GOT3 (cell line): ENCODE data around the gene DPH5.
"Not testable (repeated sequence)": the region's sequence is repeated elsewhere in the genome, so short reads cannot be mapped to it uniquely, and the experiment has no call there.

Source experiments
- DNase-seq: peaks from one replicate; lab custom pipeline; 2025; ENCODE audit warnings: mixed read lengths; lab: John Stamatoyannopoulos, UW

DPH5 gene

GRCh38 chr1:100988121-100988520 is 37.5 kb downstream of the DPH5 start:
- DNase-seq: no peak

- no peak for DNase-seq
Observed at GRCh38 chr1:100982793-100983192, 42.8 kb downstream of the DPH5 start.

DNA sequence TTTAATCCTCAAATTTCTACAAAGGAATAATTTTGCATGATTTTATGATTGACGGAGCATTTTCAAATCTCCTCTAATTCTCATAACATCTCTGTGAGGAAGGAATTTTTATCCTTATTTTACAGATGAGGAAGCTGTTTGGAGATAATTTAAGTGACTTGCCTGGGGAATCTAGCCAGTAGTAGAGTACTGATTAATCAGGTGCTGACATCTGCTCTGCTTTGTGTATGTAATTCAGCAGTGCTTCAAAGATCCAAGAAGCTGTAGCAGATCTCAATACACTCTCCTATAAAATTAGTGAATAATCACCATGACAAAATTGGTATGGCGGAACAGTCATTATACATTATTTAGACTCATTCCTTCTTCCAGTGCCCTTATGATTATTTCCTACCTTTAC is 46.0 kb downstream of the DPH5 start:
- DNase-seq: no peak

- no peak for DNase-seq
Observed at GRCh38 chr1:100976936-100977335, 48.6 kb downstream of the DPH5 start.

DNA sequence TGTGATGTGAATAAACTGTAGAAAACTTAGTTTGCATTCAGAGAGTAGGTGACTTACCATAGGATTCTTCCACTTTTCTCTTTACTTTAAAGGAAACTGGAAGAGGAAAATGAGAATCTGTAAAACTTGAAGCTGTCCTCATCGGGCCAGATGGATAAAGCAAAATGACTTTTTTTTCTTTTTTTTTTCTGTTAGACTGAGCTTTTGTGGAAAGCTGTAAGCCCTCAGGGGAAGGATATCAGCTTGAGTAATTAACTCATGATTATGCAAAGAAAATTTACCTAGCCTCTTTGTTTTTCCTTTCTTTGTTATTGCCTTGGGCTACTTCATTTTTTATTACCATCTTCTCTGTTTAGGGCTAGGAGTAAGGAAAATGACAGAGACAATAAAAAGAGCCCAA is 53.4 kb downstream of the DPH5 start:
- DNase-seq: no peak

GRCh38 chr1:100971021-100971420 is 54.6 kb downstream of the DPH5 start:
- no peak for DNase-seq

DNA sequence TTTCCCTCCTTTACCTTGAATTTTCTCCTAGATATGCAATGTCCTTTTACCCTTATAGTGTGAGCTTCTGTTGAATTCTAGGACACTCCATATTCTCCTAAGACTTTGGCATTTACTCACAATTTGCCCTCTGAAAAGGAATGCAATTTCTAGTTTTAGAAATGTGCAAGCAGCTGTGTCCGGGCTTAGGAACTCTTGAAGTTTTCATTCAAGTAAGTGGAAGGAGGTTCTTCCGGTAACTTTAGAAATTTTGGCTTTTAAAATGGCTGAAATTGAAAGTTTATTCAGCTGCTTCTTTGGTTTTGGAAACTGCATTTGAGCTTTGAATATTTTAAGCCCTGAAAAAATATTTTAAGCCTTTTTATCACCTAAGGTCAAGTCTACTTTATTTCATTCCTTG is 56.3 kb downstream of the DPH5 start:
- no peak for DNase-seq

GRCh38 chr1:100968621-100969020 is 57.0 kb downstream of the DPH5 start:
- no peak for DNase-seq

- DNase-seq: no peak
Observed at GRCh38 chr1:100960098-100960497, 65.5 kb downstream of the DPH5 start.

DNA sequence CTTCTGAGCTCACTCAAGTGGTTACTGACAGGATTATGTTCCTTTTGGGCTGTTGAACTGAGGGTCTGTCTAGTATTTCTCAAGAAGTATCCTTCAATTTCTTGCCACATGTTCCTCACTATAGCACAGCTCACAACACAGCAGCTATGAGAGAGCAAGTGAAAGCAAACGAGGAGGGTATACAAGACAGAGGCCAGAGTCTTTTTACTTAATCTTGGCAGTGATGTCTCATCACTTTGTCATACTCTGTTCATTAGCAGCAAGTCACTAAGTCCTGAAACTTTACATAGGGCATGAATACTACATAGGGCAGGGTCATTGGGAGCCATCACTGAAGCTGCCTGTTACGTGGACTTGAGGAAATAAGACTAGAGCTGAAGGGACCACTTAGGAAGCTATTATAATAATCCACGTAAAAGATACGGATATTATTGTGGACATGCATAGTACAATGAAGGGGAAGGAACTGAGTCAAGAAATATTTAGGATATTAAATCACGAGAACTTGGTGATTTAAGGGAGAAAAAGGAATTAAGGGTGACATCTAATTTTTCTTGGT is 66.0 kb downstream of the DPH5 start:
- no peak for DNase-seq

DNA sequence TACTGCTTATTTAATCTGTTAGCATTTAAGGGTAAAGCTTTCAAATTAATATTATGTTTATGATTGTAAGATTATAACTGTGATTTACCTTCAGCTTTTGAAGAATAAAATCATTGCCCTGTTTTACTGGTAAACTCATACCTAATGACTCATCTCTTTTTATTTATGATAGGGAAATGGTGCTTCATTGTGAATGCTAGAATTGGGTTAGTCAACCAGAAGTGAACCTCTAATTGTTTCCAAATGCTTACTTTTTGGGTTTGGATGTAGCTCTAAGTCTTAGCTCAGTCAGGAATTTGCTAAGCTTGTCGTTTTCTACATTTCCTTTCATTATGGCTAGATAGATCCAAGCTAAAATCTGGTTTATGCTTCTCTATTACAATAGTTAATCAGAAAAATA is 70.3 kb downstream of the DPH5 start:
- DNase-seq: no peak

DNA sequence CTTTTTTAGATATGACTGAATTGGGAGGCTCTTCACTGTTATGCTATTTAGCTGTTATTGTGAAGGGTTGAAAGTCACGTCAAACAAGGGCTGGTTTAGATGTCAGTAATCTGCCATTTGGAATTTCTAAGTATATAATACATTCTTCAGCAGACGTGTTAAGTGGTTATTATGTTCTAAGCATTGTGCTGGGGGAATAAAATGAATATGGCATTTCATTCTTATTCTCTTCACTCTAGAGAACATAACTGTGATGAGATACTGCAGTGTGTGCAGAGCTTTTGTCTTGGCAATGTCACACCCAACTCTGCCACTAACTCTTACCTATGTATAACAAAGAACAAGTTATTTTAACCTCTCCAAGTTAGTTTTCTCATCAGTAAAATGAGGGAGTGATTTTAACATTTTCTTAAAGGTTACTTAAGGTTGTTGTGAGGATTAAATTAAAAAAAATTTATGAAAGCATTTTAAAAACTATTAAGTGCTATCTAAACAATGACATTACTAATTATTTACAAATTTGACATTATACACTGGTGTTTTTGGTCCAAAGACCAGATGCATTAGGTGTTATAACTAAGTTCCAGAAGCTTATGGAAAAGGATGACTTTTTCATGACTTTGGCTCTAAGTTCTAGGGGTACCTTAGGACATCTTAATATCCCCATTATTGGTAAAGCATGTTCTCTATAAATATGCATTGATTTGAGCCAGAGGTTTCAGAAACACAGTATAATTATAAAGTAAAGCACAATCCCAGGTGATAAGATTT is 71.4 kb downstream of the DPH5 start:
- DNase-seq: no peak

- DNase-seq: not testable (repeated sequence)
Observed at GRCh38 chr1:100952970-100953369, 72.6 kb downstream of the DPH5 start.

GRCh38 chr1:100952104-100952745 is 73.4 kb downstream of the DPH5 start:
- no peak for DNase-seq

DNA sequence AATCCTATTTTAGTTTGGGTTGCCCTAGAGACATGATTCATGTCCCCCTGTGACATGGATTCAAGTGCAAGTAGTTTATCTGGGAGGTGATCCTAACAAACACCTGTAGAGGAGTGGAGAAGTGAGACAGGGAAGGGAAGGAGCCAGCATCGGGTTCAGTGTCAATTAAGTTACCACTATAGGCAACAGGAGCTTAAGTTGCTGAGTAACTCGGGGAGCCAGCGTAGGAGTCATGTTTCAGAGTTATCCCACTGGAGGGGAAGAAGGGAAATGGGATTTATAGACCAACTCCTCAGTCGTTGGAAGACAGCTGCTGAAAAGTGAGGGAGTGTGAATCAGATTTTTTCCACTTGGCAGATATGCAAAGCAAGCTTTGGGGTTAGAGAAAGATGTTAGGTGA is 74.8 kb downstream of the DPH5 start:
- no peak for DNase-seq

DNA sequence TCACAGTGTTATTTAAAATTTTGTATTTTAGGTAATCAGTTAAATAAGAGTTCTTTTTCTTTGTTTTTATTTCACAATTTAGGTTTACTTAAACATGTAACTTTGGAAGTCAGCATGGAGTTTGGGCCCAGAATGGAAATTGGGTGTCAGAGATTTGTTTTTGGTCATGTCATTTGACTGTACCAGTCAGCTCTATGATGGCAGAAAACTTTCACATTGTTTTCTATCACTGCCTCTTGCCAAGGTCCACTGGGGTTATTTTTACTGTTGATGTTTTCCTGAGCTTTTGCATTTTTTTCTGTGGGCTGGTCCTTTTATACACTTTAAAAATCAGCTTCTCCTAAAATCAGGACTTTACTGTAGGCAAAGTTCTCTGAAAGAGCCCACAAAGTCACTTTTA is 75.2 kb downstream of the DPH5 start:
- DNase-seq: no peak

DNA sequence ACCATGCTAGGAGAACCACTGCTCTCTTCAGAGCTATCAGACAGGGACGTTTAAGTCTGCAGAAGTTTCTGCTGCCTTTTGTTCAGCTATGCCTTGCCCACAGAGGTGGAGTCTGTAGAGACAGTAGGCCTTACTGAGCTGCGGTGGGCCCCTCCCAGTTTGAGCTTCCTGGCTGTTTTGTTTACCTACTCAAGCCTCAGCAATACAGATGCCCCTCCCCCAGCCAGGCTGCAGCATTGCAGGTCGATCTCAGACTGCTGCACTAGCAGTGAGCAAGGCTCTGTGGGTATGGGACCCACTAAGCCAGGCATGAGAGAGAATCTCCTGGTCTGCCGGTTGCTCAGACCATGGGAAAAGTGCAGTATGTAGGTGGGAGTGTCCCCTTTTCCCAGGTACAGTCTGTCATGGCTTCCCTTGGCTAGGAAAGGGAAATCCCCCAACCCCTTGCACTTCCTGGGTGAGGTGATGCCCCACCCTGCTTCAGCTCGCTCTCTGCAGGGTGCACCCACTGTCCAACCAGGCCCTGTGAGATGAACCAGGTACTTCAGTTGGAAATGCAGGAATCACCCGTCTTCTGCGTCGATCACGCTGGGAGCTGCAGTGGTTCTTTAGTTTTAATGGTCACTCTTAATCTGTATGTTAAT is 75.9 kb downstream of the DPH5 start:
- DNase-seq: not testable (repeated sequence)

- DNase-seq: not testable (repeated sequence)
Observed at GRCh38 chr1:100948721-100949405, 76.7 kb downstream of the DPH5 start.

DNA sequence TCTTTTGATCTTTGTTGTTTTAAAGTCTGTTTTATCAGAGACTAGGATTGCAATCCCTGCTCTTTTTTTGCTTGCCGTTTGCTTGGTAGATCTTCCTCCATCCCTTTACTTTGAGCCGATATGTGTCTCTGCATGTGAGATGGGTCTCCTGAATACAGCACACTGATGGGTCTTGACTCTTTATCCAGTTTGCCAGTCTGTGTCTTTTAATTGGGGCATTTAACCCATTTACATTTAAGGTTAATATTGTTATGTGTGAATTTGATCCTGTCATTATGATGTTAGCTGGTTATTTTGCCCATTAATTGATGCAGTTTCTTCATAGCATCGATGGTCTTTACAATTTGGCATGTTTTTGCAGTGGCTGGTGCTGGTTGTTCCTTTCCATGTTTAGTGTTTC is 77.8 kb downstream of the DPH5 start:
- DNase-seq: not testable (repeated sequence)

DNA sequence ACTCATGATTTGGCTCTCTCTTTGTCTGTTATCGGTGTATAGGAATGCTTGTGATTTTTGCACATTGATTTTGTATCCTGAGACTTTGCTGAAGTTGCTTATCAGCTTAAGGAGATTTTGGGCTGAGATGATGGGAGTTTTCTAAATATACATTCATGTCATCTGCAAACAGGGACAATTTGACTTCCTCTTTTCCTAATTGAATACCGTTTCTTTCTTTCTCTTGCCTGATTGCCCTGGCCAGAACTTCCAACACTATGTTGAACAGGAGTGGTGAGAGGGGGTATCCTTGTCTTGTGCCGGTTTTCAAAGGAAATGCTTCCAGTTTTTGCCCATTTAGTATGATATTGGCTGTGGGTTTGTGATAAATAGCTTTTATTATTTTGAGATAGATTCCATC is 79.5 kb downstream of the DPH5 start:
- not testable (repeated sequence) for DNase-seq

DNA sequence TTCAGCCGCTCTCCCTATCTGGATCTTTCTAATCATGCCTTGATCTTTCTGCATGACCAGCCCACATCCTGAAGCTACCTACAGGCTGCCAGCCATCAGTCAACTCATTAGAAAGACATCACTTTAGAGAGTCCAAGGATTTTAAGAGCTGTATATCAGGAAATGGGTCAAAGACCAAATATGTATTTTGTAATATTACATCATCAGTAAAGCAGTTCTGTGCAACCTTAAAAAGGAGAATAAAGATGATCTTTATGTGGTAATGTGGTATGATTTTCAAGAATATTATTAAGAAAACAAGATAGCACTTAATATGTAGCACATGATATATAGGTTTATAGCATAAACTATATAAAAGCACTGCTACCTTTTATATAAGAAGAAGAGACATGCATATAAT is 82.1 kb downstream of the DPH5 start:
- DNase-seq: no peak

- no peak for DNase-seq
Observed at GRCh38 chr1:100942304-100943046, 83.1 kb downstream of the DPH5 start.
